WTC11 (cell line): ENCODE data around the gene SMAD9. TPM values are rescaled to one million over a fixed set of nuclear protein-coding genes. Genes with fewer than 3 reads are reported as not detected.

Experiments used
- ATAC-seq: fragments of 200-7000 bp; cut with Tn5 transposase; 2 replicates; pipeline ENCODE4 v1.10.0; 2021; ENCODE audit warnings: mild to moderate bottlenecking, moderate library complexity
- CTCF ChIA-PET: fragments of 300-600 bp; sonication (Branson Sonifier 250); formaldehyde crosslinking; loops from one replicate; lab custom pipeline; 2021; ENCODE audit warnings: antibody characterized with exemption; lab: Charles Lee
- POLR2A ChIA-PET: fragments of 350-600 bp; sonication (Branson Sonifier 250); formaldehyde crosslinking; loops from one replicate; lab custom pipeline; 2021; ENCODE audit warnings: antibody characterized with exemption; lab: Charles Lee
- DNase-seq: peaks from one replicate; pipeline ENCODE4 v3.0.0; 2021; ENCODE audit warnings: low spot score
- H3K27ac Mint-ChIP-seq: 2 replicates; pipeline ENCODE4 v1.8.0; 2021; ENCODE audit warnings: mixed read lengths
- H3K27me3 Mint-ChIP-seq: 2 replicates; pipeline ENCODE4 v1.8.0; 2021; ENCODE audit warnings: low read depth, mild to moderate bottlenecking, moderate library complexity, mixed read lengths
- H3K36me3 Mint-ChIP-seq: 2 replicates; pipeline ENCODE4 v1.8.0; 2021; ENCODE audit warnings: mixed read lengths
- H3K4me1 Mint-ChIP-seq: 2 replicates; pipeline ENCODE4 v1.8.0; 2022; ENCODE audit warnings: mixed read lengths
- H3K4me3 Mint-ChIP-seq: 2 replicates; pipeline ENCODE4 v1.8.0; 2021; ENCODE audit warnings: mild to moderate bottlenecking, moderate library complexity, mixed read lengths
- H3K9me3 Mint-ChIP-seq: 2 replicates; pipeline ENCODE4 v1.8.0; 2021; ENCODE audit warnings: mixed read lengths
- CREM ChIP-seq: sonication (generic); formaldehyde crosslinking; IDR thresholded peaks from 2 replicates; pipeline ENCODE4 v1.8.1; 2022; ENCODE audit warnings: mild to moderate bottlenecking, missing genetic modification reagents, moderate library complexity
- FOXP1 ChIP-seq: sonication (generic); formaldehyde crosslinking; IDR thresholded peaks from 2 replicates; pipeline ENCODE4 v1.8.0; 2022; ENCODE audit warnings: missing genetic modification reagents, mild to moderate bottlenecking, moderate library complexity, borderline replicate concordance
- GABPB1 ChIP-seq: sonication (generic); formaldehyde crosslinking; IDR thresholded peaks from 2 replicates; pipeline ENCODE4 v1.8.1; 2023; ENCODE audit warnings: mild to moderate bottlenecking, missing genetic modification reagents
- NR1H2 ChIP-seq: sonication (generic); formaldehyde crosslinking; IDR thresholded peaks from 2 replicates; pipeline ENCODE4 v1.9.0; 2021; ENCODE audit warnings: mild to moderate bottlenecking, moderate library complexity, missing genetic modification reagents
- NR3C1 ChIP-seq: sonication (generic); formaldehyde crosslinking; conservative IDR thresholded peaks from 2 replicates; pipeline ENCODE4 v1.8.1; 2023; ENCODE audit warnings: low read depth, mild to moderate bottlenecking, missing genetic modification reagents
- OVOL2 ChIP-seq: fragments of 250-450 bp; sonication (Bioruptor Pico); IDR thresholded peaks from 2 replicates; pipeline ENCODE4 v1.9.0; 2021; ENCODE audit warnings: mild to moderate bottlenecking, borderline replicate concordance
- TCF7 ChIP-seq: sonication (generic); formaldehyde crosslinking; IDR thresholded peaks from 2 replicates; pipeline ENCODE4 v1.8.0; 2022; ENCODE audit warnings: mild to moderate bottlenecking, low read depth, missing genetic modification reagents, moderate library complexity
- ZBTB21 ChIP-seq: sonication (generic); formaldehyde crosslinking; IDR thresholded peaks from 2 replicates; pipeline ENCODE4 v1.8.1; 2023; ENCODE audit warnings: mild to moderate bottlenecking, missing genetic modification reagents, borderline replicate concordance
- total RNA-seq: library from RNA; stranded (reverse); gene quantifications from 3 replicates; pipeline ENCODE4 v1.2.3, GENCODE V29; 2021
- TF ChIP-seq, protein P1 (sequence below): fragments of 250-450 bp; sonication (Bioruptor Pico); IDR thresholded peaks from 2 replicates; pipeline ENCODE4 v2.1.2; 2022; ENCODE audit warnings: mild to moderate bottlenecking, moderate library complexity
- TF ChIP-seq, protein P2 (sequence below): sonication (generic); formaldehyde crosslinking; conservative IDR thresholded peaks from 2 replicates; pipeline ENCODE4 v1.8.1; 2023; ENCODE audit warnings: mild to moderate bottlenecking, low read depth, missing genetic modification reagents, moderate library complexity
- TF ChIP-seq, protein P3 (sequence below): fragments of 250-450 bp; sonication (Bioruptor Pico); IDR thresholded peaks from 2 replicates; pipeline ENCODE4 v1.9.0; 2021; ENCODE audit warnings: mild to moderate bottlenecking

SMAD9 gene
- total RNA-seq, 1 experiment from 2014 or later, result 1.2 TPM

DNA sequence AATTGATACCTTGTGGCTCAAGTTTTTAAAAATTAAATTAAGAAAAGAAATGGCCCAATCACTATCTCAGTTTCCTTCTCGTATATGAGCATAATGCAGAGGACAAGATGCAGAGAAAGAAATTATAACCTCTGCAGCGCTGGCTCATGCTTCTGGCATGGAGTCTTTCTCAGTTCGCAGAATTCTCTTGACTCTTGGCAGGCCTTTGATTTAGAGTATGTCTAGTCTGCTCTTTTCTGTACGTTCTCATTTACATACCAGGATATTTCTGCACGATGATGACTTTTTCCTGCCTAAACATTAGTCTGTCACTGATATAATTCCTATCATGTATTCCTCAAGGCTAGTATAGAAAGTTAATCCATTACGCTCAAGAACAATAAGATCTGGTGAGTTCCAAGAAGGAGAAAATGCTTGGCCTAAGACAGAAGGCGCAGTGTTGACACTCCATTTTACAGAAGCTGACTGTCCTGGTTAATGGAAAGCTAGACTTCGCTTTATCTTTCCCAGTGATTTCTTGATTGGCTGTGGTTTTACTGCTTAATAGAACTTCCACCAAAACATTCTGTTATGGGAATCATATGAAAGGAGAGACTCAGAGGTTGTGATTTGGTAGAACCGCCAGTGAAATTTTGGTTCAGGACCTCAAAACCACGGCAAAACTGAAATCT, 1.7 kb upstream of the SMAD9 start (continued):
- no peak for TF ChIP-seq GABPB1 (CRISPR knock-in tag)
- no peak for TF ChIP-seq ZBTB21 (CRISPR knock-in tag)
- TF ChIP-seq, protein P1, sequence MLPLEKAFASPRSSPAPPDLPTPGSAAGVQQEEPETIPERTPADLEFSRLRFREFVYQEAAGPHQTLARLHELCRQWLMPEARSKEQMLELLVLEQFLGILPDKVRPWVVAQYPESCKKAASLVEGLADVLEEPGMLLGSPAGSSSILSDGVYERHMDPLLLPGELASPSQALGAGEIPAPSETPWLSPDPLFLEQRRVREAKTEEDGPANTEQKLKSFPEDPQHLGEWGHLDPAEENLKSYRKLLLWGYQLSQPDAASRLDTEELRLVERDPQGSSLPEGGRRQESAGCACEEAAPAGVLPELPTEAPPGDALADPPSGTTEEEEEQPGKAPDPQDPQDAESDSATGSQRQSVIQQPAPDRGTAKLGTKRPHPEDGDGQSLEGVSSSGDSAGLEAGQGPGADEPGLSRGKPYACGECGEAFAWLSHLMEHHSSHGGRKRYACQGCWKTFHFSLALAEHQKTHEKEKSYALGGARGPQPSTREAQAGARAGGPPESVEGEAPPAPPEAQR, result no peak
- no peak for TF ChIP-seq CREM (CRISPR knock-in tag)
- TF ChIP-seq, protein P2, sequence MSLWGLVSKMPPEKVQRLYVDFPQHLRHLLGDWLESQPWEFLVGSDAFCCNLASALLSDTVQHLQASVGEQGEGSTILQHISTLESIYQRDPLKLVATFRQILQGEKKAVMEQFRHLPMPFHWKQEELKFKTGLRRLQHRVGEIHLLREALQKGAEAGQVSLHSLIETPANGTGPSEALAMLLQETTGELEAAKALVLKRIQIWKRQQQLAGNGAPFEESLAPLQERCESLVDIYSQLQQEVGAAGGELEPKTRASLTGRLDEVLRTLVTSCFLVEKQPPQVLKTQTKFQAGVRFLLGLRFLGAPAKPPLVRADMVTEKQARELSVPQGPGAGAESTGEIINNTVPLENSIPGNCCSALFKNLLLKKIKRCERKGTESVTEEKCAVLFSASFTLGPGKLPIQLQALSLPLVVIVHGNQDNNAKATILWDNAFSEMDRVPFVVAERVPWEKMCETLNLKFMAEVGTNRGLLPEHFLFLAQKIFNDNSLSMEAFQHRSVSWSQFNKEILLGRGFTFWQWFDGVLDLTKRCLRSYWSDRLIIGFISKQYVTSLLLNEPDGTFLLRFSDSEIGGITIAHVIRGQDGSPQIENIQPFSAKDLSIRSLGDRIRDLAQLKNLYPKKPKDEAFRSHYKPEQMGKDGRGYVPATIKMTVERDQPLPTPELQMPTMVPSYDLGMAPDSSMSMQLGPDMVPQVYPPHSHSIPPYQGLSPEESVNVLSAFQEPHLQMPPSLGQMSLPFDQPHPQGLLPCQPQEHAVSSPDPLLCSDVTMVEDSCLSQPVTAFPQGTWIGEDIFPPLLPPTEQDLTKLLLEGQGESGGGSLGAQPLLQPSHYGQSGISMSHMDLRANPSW (CRISPR knock-in tag), result no peak
- TF ChIP-seq TCF7, result no peak
- no peak for TF ChIP-seq NR3C1 (CRISPR knock-in tag)
- TF ChIP-seq, protein P3, sequence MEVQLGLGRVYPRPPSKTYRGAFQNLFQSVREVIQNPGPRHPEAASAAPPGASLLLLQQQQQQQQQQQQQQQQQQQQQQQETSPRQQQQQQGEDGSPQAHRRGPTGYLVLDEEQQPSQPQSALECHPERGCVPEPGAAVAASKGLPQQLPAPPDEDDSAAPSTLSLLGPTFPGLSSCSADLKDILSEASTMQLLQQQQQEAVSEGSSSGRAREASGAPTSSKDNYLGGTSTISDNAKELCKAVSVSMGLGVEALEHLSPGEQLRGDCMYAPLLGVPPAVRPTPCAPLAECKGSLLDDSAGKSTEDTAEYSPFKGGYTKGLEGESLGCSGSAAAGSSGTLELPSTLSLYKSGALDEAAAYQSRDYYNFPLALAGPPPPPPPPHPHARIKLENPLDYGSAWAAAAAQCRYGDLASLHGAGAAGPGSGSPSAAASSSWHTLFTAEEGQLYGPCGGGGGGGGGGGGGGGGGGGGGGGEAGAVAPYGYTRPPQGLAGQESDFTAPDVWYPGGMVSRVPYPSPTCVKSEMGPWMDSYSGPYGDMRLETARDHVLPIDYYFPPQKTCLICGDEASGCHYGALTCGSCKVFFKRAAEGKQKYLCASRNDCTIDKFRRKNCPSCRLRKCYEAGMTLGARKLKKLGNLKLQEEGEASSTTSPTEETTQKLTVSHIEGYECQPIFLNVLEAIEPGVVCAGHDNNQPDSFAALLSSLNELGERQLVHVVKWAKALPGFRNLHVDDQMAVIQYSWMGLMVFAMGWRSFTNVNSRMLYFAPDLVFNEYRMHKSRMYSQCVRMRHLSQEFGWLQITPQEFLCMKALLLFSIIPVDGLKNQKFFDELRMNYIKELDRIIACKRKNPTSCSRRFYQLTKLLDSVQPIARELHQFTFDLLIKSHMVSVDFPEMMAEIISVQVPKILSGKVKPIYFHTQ (CRISPR knock-in tag), result no peak
- no peak for TF ChIP-seq FOXP1 (CRISPR knock-in tag)
- TF ChIP-seq NR1H2 (CRISPR knock-in tag), result no peak
- TF ChIP-seq OVOL2 (CRISPR knock-in tag), result no peak

DNA sequence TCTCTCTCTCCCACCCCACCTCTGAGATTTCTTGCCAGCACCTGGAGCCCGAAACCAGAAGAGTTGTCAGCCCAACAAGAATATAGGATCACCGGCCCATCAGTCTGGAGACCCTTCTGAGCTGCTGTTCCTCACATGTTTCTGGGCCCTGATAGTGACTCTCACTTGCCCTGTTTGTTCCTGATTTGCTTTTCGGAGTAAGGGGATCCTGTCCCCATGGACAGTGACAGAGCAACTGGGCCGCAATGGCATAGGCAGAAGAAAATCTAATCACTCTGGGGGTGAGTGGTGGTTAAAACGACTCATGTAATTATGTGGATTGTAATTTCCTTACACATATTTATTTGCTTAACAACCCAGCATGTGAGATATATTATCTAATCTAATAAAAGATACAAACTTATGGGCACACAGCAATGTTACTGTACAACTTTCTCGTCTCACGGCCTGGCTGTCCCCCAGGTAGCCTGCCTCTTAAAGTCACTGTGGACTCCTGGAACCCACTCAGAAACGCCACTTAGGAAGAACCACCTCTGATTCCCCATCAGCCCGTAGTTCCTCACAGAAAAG, 663 bp upstream of the SMAD9 start:
- ATAC-seq, result peak; percentile 23
- peaks cover 50% of the 10 kb centered on the region for H3K27me3 Mint-ChIP-seq

More for the DNA sequence above, 663 bp upstream of the SMAD9 start:
- TF ChIP-seq, protein P2 (CRISPR knock-in tag), result no peak
- TF ChIP-seq, protein P3 (CRISPR knock-in tag), result no peak
- peaks cover 11% of the 10 kb centered on the region for H3K4me1 Mint-ChIP-seq
- CTCF ChIA-PET, result interaction anchor here (1.9 kb wide), 1 partner anchor 72 kb away, joined by 7 read pairs; no protein-coding TSS in a partner anchor
- no peaks in the 10 kb centered on the region for H3K9me3 Mint-ChIP-seq
- POLR2A ChIA-PET, result no interaction called here
- DNase-seq, result no peak
- H3K27ac Mint-ChIP-seq, result no peak overlapping the region
- peak overlapping the region; percentile 73 for H3K4me3 Mint-ChIP-seq
- H3K36me3 Mint-ChIP-seq, result no peaks in the 10 kb centered on the region
